GM23338 (cell line): ENCODE results near the gene SOWAHC. TPM values are rescaled to one million over a fixed set of nuclear protein-coding genes. Genes with fewer than 3 reads are reported as not detected.

ENCODE experiments used
- ATAC-seq: fragments of 200-7000 bp; cut with Tn5 transposase; 3 replicates; pipeline ENCODE4 v1.9.1; 2020
- DNase-seq: peaks from one replicate; pipeline ENCODE4 v3.0.0-alpha.2; 2015; ENCODE audit warnings: low spot score
- H2AFZ ChIP-seq: fragments of 200-600 bp; sonication (generic); 2 replicates; pipeline ENCODE4 v1.8.0; 2016; ENCODE audit warnings: antibody characterized with exemption, mild to moderate bottlenecking, moderate library complexity
- H3F3A ChIP-seq: fragments of 200-600 bp; sonication (generic); replicated peaks from 2 replicates; pipeline ENCODE4 v1.8.0; 2017; ENCODE audit warnings: antibody characterized with exemption, mixed run types, low read depth
- H3K27ac ChIP-seq: fragments of 200-600 bp; sonication (generic); 2 replicates; pipeline ENCODE4 v1.6.1; 2016; ENCODE audit warnings: low read depth
- H3K27me3 ChIP-seq: fragments of 200-600 bp; sonication (generic); 2 replicates; pipeline ENCODE4 v1.8.0; 2016; ENCODE audit warnings: mild to moderate bottlenecking, mixed run types, moderate library complexity; ENCODE audit not compliant: insufficient read depth
- H3K36me3 ChIP-seq: fragments of 200-600 bp; sonication (generic); 2 replicates; pipeline ENCODE4 v1.8.0; 2016; ENCODE audit warnings: mild to moderate bottlenecking; ENCODE audit not compliant: insufficient read depth
- H3K4me1 ChIP-seq: fragments of 200-600 bp; sonication (generic); 2 replicates; pipeline ENCODE4 v1.8.0; 2016; ENCODE audit warnings: mild to moderate bottlenecking, moderate library complexity; ENCODE audit not compliant: insufficient read depth
- H3K4me2 ChIP-seq: fragments of 200-600 bp; sonication (generic); 2 replicates; pipeline ENCODE4 v1.7.1; 2017; ENCODE audit warnings: mixed run types
- H3K4me3 ChIP-seq: fragments of 200-600 bp; sonication (generic); 2 replicates; pipeline ENCODE4 v1.6.1; 2016; ENCODE audit warnings: mixed run types
- H3K79me2 ChIP-seq: fragments of 200-600 bp; sonication (generic); replicated peaks from 2 replicates; pipeline ENCODE4 v1.8.0; 2017; ENCODE audit warnings: mild to moderate bottlenecking; ENCODE audit not compliant: insufficient read depth
- H3K9me2 ChIP-seq: fragments of 200-600 bp; sonication (generic); 2 replicates; pipeline ENCODE4 v1.8.0; 2017; ENCODE audit not compliant: insufficient read depth
- H4K20me1 ChIP-seq: fragments of 200-600 bp; sonication (generic); replicated peaks from 2 replicates; pipeline ENCODE4 v1.8.0; 2017; ENCODE audit warnings: mild to moderate bottlenecking; ENCODE audit not compliant: insufficient read depth
- H3K27ac Mint-ChIP-seq: 2 replicates; pipeline ENCODE4 v1.8.0; 2020; ENCODE audit warnings: inconsistent platforms, mild to moderate bottlenecking, moderate library complexity, mixed read lengths
- H3K27me3 Mint-ChIP-seq: 3 replicates; pipeline ENCODE4 v1.8.0; 2022; ENCODE audit warnings: low read depth, mild to moderate bottlenecking, moderate library complexity, mixed read lengths, inconsistent platforms; ENCODE audit not compliant: insufficient read depth, poor library complexity
- H3K36me3 Mint-ChIP-seq: 3 replicates; pipeline ENCODE4 v1.8.0; 2021; ENCODE audit warnings: low read depth, mild to moderate bottlenecking, inconsistent platforms, moderate library complexity, mixed read lengths
- H3K4me1 Mint-ChIP-seq: 3 replicates; pipeline ENCODE4 v1.8.0; 2020; ENCODE audit warnings: mild to moderate bottlenecking, inconsistent platforms, mixed read lengths
- H3K4me3 Mint-ChIP-seq: 3 replicates; pipeline ENCODE4 v1.8.0; 2021; ENCODE audit warnings: moderate library complexity, mild to moderate bottlenecking, inconsistent platforms, mixed read lengths
- H3K9me3 Mint-ChIP-seq: 3 replicates; pipeline ENCODE4 v1.8.0; 2020; ENCODE audit warnings: moderate library complexity, mild to moderate bottlenecking, inconsistent platforms, mixed read lengths
- CTCF ChIP-seq, 2 experiments: fragments of 200-600 bp in 1 of 2; sonication (generic) in 1 of 2; conservative IDR thresholded peaks; 2 replicates each; pipeline versions ENCODE4 v1.5.1 to v1.6.1; 2016 to 2017; ENCODE audit warnings: antibody characterized with exemption in 2 of 2, low read depth in 2 of 2, mild to moderate bottlenecking in 2 of 2, moderate library complexity in 1 of 2
- EZH2phosphoT487 ChIP-seq: fragments of 200-600 bp; sonication (generic); IDR thresholded peaks from one replicate; pipeline ENCODE4 v1.8.1; 2018; ENCODE audit warnings: antibody characterized with exemption; ENCODE audit not compliant: unreplicated experiment
- POLR2AphosphoS5 ChIP-seq: IDR thresholded peaks from 2 replicates; pipeline ENCODE4 v1.6.1; 2016; ENCODE audit warnings: antibody characterized with exemption, low read depth
- REST ChIP-seq: IDR thresholded peaks from one replicate; pipeline ENCODE4 v1.6.1; 2018; ENCODE audit warnings: antibody characterized with exemption; ENCODE audit not compliant: unreplicated experiment
- ZNF462 ChIP-seq: fragments of 250-450 bp; sonication (Bioruptor Pico); IDR thresholded peaks from 2 replicates; pipeline ENCODE4 v1.5.0; 2020; ENCODE audit warnings: mild to moderate bottlenecking, moderate library complexity
- polyA plus RNA-seq: library from polyadenylated mRNA; unstranded; fragments of >200 nt; fragmentation: Nextera tagmentation; extraction: Ambion mirVana; gene quantifications from 2 replicates; pipeline ENCODE4 v1.2.1, GENCODE V29; 2016
- total RNA-seq: library from RNA; depleted of rRNA; stranded (reverse); fragments of >200 nt; shearing (Covaris generic); gene quantifications from 2 replicates; pipeline ENCODE4 v1.2.3, GENCODE V29; 2014

The SOWAHC gene
- total and polyA plus RNA-seq, 2 experiments from 2014 or later = 7.4 to 26.3 TPM

- Histone ChIP-seq H3K4me1 (no peaks in the 10 kb centered on the region), H3F3A (no peaks in the 10 kb centered on the region), H3K4me2 (no peak overlapping the region), H3K79me2 (no peaks in the 10 kb centered on the region), H3K27ac (no peak overlapping the region), H2AFZ (no peak overlapping the region), H4K20me1 (no peaks in the 10 kb centered on the region), H3K36me3 (no peaks in the 10 kb centered on the region), H3K4me3 (no peak overlapping the region), H3K9me2 (no peaks in the 10 kb centered on the region; the same call in 1 of the 2 replicates), H3K27me3 (no peaks in the 10 kb centered on the region)
- H3K9me3 Mint-ChIP-seq = no peaks in the 10 kb centered on the region
- TF ChIP-seq CTCF (conservative IDR thresholded peaks at IDR 0.05; ENCODE audit: low read depth in 2 of 2) = no peak
- TF ChIP-seq REST = no peak
- no peak for TF ChIP-seq ZNF462 (CRISPR knock-in tag)
- TF ChIP-seq POLR2AphosphoS5 = no peak
- no peak for TF ChIP-seq EZH2phosphoT487
- no peak overlapping the region for H3K27ac Mint-ChIP-seq
- H3K4me1 Mint-ChIP-seq = no peaks in the 10 kb centered on the region
- DNase-seq (no peak), ATAC-seq (no peak; the same call in 2 of the 3 replicates)
- no peak overlapping the region for H3K4me3 Mint-ChIP-seq
- H3K27me3 Mint-ChIP-seq = peaks cover 3% of the 10 kb centered on the region
- H3K36me3 Mint-ChIP-seq = no peaks in the 10 kb centered on the region
Observed at GRCh38 chr2:109630441-109631430, 16.6 kb downstream of the SOWAHC start.
